GM12864 (cell line): ENCODE data around the gene ACTRT3.
A peak's percentile ranks its signal among the peaks of the same experiment; 100 is the strongest.

Source experiments
- DNase-seq: peaks from one replicate; pipeline ENCODE4 v3.0.0-alpha.2; 2011; ENCODE audit warnings: low read depth
- H3K4me3 ChIP-seq: 2 replicates; pipeline ENCODE4 v1.5.1; 2011; ENCODE audit warnings: mild to moderate bottlenecking, low read depth, low read length, control low read depth
- TF ChIP-seq, protein P1 (sequence below): IDR thresholded peaks from 2 replicates; pipeline ENCODE4 v1.5.1; 2011; ENCODE audit warnings: low read depth, mild to moderate bottlenecking, moderate library complexity, low read length, control low read depth, inconsistent platforms; ENCODE audit errors: missing control alignments

ACTRT3 gene

GRCh38 chr3:169811631-169812331 is 42.4 kb upstream of the ACTRT3 start:
- TF ChIP-seq, protein P1, sequence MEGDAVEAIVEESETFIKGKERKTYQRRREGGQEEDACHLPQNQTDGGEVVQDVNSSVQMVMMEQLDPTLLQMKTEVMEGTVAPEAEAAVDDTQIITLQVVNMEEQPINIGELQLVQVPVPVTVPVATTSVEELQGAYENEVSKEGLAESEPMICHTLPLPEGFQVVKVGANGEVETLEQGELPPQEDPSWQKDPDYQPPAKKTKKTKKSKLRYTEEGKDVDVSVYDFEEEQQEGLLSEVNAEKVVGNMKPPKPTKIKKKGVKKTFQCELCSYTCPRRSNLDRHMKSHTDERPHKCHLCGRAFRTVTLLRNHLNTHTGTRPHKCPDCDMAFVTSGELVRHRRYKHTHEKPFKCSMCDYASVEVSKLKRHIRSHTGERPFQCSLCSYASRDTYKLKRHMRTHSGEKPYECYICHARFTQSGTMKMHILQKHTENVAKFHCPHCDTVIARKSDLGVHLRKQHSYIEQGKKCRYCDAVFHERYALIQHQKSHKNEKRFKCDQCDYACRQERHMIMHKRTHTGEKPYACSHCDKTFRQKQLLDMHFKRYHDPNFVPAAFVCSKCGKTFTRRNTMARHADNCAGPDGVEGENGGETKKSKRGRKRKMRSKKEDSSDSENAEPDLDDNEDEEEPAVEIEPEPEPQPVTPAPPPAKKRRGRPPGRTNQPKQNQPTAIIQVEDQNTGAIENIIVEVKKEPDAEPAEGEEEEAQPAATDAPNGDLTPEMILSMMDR = no peak
- DNase-seq = no peak
- H3K4me3 ChIP-seq = peak overlapping the region; percentile 83

- TF ChIP-seq, protein P1 = no peak
- no peak for DNase-seq
- no peak overlapping the region for H3K4me3 ChIP-seq
Measured at GRCh38 chr3:169809230-169809795, 40.0 kb upstream of the ACTRT3 start.

- no peak for DNase-seq
- H3K4me3 ChIP-seq = no peak overlapping the region
- TF ChIP-seq, protein P1 = no peak
Measured at GRCh38 chr3:169804681-169805080, 35.3 kb upstream of the ACTRT3 start.

- no peak for DNase-seq
- TF ChIP-seq, protein P1 = no peak
- no peak overlapping the region for H3K4me3 ChIP-seq
Measured at GRCh38 chr3:169792359-169792758, 23.0 kb upstream of the ACTRT3 start.

DNA sequence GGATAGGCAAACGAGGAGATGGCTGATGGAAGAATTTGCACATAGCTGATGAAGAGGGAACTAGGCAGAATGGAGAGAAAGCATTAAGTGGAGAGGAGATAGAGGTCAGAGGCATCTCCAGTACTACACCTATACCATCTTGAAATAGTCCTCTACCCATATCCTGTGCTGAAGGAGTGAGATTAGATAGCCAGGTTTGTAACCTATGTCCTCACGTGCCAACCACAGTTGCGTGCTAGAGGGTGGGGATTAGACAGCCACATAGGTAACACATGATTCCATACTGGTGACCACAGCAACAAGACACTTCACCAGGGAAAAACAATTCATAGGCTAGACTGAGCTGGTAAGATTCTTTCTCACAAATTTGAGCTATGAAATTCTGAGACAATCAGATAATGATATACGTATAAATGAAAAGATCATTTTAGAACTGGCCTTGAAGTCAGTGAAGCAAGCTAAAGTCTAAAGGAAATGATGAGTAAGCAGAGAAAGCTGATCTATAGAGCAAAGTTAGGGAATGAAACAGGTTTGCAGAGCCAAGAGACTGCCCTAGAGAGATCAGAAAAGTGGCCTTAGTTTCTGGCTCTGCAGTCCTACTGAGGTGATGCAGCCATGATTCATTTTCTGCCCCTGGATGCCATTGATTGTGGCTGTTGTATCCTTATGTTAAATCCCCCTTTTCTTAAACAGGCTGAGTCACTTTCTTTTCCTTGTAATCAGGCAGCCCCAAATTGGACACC is 21.5 kb upstream of the ACTRT3 start:
- TF ChIP-seq, protein P1 = no peak
- no peak for DNase-seq
- H3K4me3 ChIP-seq = no peak overlapping the region

DNA sequence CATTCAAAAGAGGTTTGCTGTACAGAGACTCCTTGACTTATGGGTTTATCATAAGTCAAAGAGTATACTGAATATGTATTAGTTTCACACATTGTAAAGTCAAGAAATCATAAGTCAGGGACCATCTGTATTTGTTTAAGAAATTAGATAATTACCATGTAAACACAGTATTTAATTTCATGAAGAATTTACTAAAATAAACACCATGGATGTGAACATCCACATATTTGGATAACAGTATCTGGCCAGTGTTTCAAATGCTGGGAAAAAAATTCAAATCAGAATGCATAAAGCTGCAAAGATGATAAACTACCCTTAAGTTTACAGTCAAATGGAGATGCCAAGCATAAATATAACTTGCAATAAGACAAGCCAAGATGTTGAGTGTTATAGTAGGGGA is 20.9 kb upstream of the ACTRT3 start:
- DNase-seq = no peak
- H3K4me3 ChIP-seq = no peak overlapping the region
- TF ChIP-seq, protein P1 = no peak
